Measurements from ENCODE around the gene CCL17. TPM values are rescaled to one million over a fixed set of nuclear protein-coding genes. Genes with fewer than 3 reads are reported as not detected.

The CCL17 gene
- total RNA-seq, 1 experiment from 2014 or later: not detected

- intact Hi-C loops (cut with micrococcal nuclease; ENCODE audit: unreplicated experiment): no loop called here
- DNase-seq: peak; percentile 67
- H3K4me3 Mint-ChIP-seq (ENCODE audit: low read depth, unreplicated experiment): peak overlapping the region; percentile 24
- H3K4me1 Mint-ChIP-seq (ENCODE audit: low read depth, unreplicated experiment): peaks cover 80% of the 10 kb centered on the region
- CTCF ChIA-PET: interaction anchor here (0.7 to 1.1 kb wide), 4 partner anchors 13 to 137 kb away, joined by 3 to 6 read pairs (median 4); no protein-coding TSS in a partner anchor
- no peaks in the 10 kb centered on the region for H3K9me3 Mint-ChIP-seq (ENCODE audit: low read depth, unreplicated experiment)
- peak overlapping the region; percentile 71 for H3K27ac Mint-ChIP-seq (ENCODE audit: unreplicated experiment)
- BruUV-seq (replicated peaks): no TSS peak
- H3K27me3 Mint-ChIP-seq (ENCODE audit: unreplicated experiment): no peaks in the 10 kb centered on the region
- TF ChIP-seq, protein P1, sequence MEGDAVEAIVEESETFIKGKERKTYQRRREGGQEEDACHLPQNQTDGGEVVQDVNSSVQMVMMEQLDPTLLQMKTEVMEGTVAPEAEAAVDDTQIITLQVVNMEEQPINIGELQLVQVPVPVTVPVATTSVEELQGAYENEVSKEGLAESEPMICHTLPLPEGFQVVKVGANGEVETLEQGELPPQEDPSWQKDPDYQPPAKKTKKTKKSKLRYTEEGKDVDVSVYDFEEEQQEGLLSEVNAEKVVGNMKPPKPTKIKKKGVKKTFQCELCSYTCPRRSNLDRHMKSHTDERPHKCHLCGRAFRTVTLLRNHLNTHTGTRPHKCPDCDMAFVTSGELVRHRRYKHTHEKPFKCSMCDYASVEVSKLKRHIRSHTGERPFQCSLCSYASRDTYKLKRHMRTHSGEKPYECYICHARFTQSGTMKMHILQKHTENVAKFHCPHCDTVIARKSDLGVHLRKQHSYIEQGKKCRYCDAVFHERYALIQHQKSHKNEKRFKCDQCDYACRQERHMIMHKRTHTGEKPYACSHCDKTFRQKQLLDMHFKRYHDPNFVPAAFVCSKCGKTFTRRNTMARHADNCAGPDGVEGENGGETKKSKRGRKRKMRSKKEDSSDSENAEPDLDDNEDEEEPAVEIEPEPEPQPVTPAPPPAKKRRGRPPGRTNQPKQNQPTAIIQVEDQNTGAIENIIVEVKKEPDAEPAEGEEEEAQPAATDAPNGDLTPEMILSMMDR (IDR thresholded peaks at IDR 0.05; ENCODE audit: unreplicated experiment): no peak
- peaks cover 6% of the 10 kb centered on the region for H3K36me3 Mint-ChIP-seq (ENCODE audit: insufficient read depth, unreplicated experiment)
These were observed 16.0 kb upstream of the CCL17 start for GRCh38 chr16:57388359-57389086.

DNA sequence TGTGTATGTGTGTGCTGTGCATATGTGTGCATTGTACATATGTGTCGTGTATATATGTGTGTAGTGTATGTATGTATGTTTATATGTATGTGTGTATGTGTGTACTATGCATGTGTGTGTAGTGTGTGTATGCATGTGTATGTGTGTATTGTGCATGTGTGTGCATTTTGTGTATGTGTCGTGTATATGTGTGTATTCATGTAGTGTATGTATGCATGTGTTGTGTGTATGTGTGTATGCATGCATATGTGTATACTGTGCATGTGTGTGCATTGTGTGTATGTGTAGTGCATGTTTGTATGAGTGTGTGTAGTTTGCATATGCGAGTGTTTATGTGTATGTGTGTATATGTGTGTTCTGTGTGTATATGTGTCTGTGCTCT, 15.5 kb upstream of the CCL17 start:
- no TSS peak for BruUV-seq (replicated peaks)
- peak overlapping the region; percentile 71 for H3K27ac Mint-ChIP-seq (ENCODE audit: unreplicated experiment)
- no peak for DNase-seq
- CTCF ChIA-PET: no interaction called here
- peaks cover 74% of the 10 kb centered on the region for H3K4me1 Mint-ChIP-seq (ENCODE audit: low read depth, unreplicated experiment)
- H3K9me3 Mint-ChIP-seq (ENCODE audit: low read depth, unreplicated experiment): no peaks in the 10 kb centered on the region
- TF ChIP-seq, protein P1 (IDR thresholded peaks at IDR 0.05; ENCODE audit: unreplicated experiment): no peak
- intact Hi-C loops (cut with micrococcal nuclease; ENCODE audit: unreplicated experiment): no loop called here
- H3K27me3 Mint-ChIP-seq (ENCODE audit: unreplicated experiment): no peaks in the 10 kb centered on the region
- peak overlapping the region; percentile 24 for H3K4me3 Mint-ChIP-seq (ENCODE audit: low read depth, unreplicated experiment)
- peaks cover 6% of the 10 kb centered on the region for H3K36me3 Mint-ChIP-seq (ENCODE audit: insufficient read depth, unreplicated experiment)

DNA sequence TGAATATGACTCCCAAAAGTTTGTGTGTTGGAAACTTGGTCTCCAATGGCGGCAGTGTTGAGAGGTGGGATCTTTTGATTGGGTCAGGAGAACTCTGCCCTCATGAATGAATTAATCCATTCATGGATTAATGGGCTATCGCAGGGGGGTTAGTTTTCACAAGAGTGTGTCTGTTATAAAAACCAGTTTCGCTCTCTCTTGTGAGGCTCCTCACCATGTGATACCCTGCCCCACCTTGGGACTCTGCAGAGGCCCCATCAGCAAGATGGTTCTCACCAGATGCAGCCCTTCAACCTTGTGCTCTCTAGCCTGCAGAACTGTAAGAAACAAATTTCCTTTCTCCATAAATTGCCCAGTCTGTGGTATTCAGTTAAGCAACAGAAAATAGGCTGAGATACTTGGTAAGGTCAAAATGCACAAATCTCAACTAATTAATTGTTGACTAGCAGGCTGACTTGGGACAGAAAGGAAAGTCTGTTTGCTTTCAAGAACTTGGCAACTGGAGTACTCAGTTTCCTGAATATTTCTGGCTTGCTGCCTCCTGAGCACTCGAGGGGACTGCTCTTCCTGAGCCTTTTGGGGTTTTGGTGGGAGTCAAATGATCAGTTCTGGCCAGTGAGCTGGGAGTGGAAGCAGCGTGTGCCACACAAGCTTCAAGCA, 13.8 kb upstream of the CCL17 start:
- TF ChIP-seq, protein P1 (IDR thresholded peaks at IDR 0.05; ENCODE audit: unreplicated experiment): no peak
- intact Hi-C loops (cut with micrococcal nuclease; ENCODE audit: unreplicated experiment): no loop called here

DNA sequence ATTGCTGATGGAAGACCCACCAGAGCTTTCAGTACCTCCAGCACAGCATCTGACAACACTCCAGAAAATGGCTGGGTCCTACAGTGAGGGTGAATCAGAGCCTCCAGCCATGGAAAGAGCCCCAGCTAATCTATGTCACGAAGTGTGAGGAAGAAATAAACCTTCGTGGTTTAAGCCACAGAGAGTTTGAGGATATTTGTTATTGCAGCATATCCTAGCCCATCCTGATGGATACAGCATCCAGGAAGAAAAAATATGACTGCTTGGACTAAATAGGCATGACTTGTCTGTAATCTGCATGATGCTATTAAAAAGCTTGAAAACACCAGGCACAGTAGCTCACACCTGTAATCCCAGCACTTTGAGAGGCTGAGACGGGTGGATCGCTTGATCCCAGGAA, 13.3 kb upstream of the CCL17 start:
- H3K36me3 Mint-ChIP-seq (ENCODE audit: insufficient read depth, unreplicated experiment): peaks cover 13% of the 10 kb centered on the region
- intact Hi-C loops (cut with micrococcal nuclease; ENCODE audit: unreplicated experiment): no loop called here
- H3K9me3 Mint-ChIP-seq (ENCODE audit: low read depth, unreplicated experiment): no peaks in the 10 kb centered on the region
- peaks cover 63% of the 10 kb centered on the region for H3K4me1 Mint-ChIP-seq (ENCODE audit: low read depth, unreplicated experiment)
- no TSS peak for BruUV-seq (replicated peaks)
- H3K27ac Mint-ChIP-seq (ENCODE audit: unreplicated experiment): no peak overlapping the region
- H3K27me3 Mint-ChIP-seq (ENCODE audit: unreplicated experiment): no peaks in the 10 kb centered on the region
- no peak for DNase-seq
- TF ChIP-seq, protein P1 (IDR thresholded peaks at IDR 0.05; ENCODE audit: unreplicated experiment): no peak
- no peak overlapping the region for H3K4me3 Mint-ChIP-seq (ENCODE audit: low read depth, unreplicated experiment)
- CTCF ChIA-PET: interaction anchor here (0.9 to 1.7 kb wide), 2 partner anchors 10 to 26 kb away, joined by 8 to 10 read pairs; no protein-coding TSS in a partner anchor

More for the DNA sequence above, 13.8 kb upstream of the CCL17 start:
- Mint-ChIP-seq H3K9me3 (ENCODE audit: low read depth, unreplicated experiment) (no peaks in the 10 kb centered on the region), H3K4me1 (ENCODE audit: low read depth, unreplicated experiment) (peaks cover 63% of the 10 kb centered on the region), H3K4me3 (ENCODE audit: low read depth, unreplicated experiment) (no peak overlapping the region), H3K27me3 (ENCODE audit: unreplicated experiment) (no peaks in the 10 kb centered on the region), H3K27ac (ENCODE audit: unreplicated experiment) (no peak overlapping the region), H3K36me3 (ENCODE audit: insufficient read depth, unreplicated experiment) (peaks cover 13% of the 10 kb centered on the region)
- BruUV-seq (replicated peaks): no TSS peak
- CTCF ChIA-PET: interaction anchor here (0.6 to 0.9 kb wide), 2 partner anchors 10 to 198 kb away, joined by 8 read pairs; no protein-coding TSS in a partner anchor
- DNase-seq: no peak
